ENCODE data around the gene HDAC4. TPM values are rescaled to one million over a fixed set of nuclear protein-coding genes. Genes with fewer than 3 reads are reported as not detected.

The HDAC4 gene
- polyA plus RNA-seq, 1 experiment: 8.9 TPM

GRCh38 chr2:239309398-239310245, 91.2 kb downstream of the HDAC4 start:
- ChIA-PET POLR2A (interaction anchor here (1.0 kb wide), 1 partner anchor 19 kb away, joined by 6 read pairs; no protein-coding TSS in a partner anchor), CTCF (interaction anchor here (0.9 kb wide), 1 partner anchor 166 kb away, joined by 4 read pairs; no protein-coding TSS in a partner anchor)
- no peak for TF ChIP-seq CTCF (IDR thresholded peaks at IDR 0.05; ENCODE audit: low read depth, low read length)
- Histone ChIP-seq H3K27me3 (ENCODE audit: control insufficient read depth, insufficient read depth, low read length) (no peaks in the 10 kb centered on the region), H3K9me3 (ENCODE audit: control insufficient read depth, insufficient read depth, low read length) (peaks cover 7% of the 10 kb centered on the region; the same call in 1 of the 2 replicates), H3K27ac (ENCODE audit: low read depth, low read length) (peak overlapping the region; percentile 86), H3K4me3 (ENCODE audit: low read depth, low read length) (peak overlapping the region; percentile 57)
- DNase-seq (ENCODE audit: low read depth, low spot score): no peak

- H3K4me3 ChIP-seq (ENCODE audit: low read depth, low read length): peak overlapping the region; percentile 57
- CTCF ChIA-PET: interaction anchor here (0.9 kb wide), 1 partner anchor 165 kb away, joined by 4 read pairs; no protein-coding TSS in a partner anchor
- no peak for TF ChIP-seq CTCF (IDR thresholded peaks at IDR 0.05; ENCODE audit: low read depth, low read length)
- peak; percentile 55 for DNase-seq (ENCODE audit: low read depth, low spot score)
- H3K27ac ChIP-seq (ENCODE audit: low read depth, low read length): peak overlapping the region; percentile 86
- peaks cover 7% of the 10 kb centered on the region; the same call in 1 of the 2 replicates for H3K9me3 ChIP-seq (ENCODE audit: control insufficient read depth, insufficient read depth, low read length)
- POLR2A ChIA-PET: interaction anchor here (1.0 kb wide), 1 partner anchor 20 kb away, joined by 6 read pairs; no protein-coding TSS in a partner anchor
- no peaks in the 10 kb centered on the region for H3K27me3 ChIP-seq (ENCODE audit: control insufficient read depth, insufficient read depth, low read length)
Observed at GRCh38 chr2:239308661-239309397, 92.0 kb downstream of the HDAC4 start.

- Histone ChIP-seq H3K27me3 (ENCODE audit: control insufficient read depth, insufficient read depth, low read length) (no peaks in the 10 kb centered on the region), H3K9me3 (ENCODE audit: control insufficient read depth, insufficient read depth, low read length) (peaks cover 7% of the 10 kb centered on the region; the same call in 1 of the 2 replicates), H3K4me3 (ENCODE audit: low read depth, low read length) (peak overlapping the region; percentile 57), H3K27ac (ENCODE audit: low read depth, low read length) (no peak overlapping the region)
- ChIA-PET POLR2A (no interaction called here), CTCF (interaction anchor here (0.9 kb wide), 1 partner anchor 164 kb away, joined by 4 read pairs; no protein-coding TSS in a partner anchor)
- no peak for TF ChIP-seq CTCF (IDR thresholded peaks at IDR 0.05; ENCODE audit: low read depth, low read length)
- DNase-seq (ENCODE audit: low read depth, low spot score): no peak
Observed at GRCh38 chr2:239307921-239308613, 92.8 kb downstream of the HDAC4 start.

GRCh38 chr2:239307221-239307569, 93.6 kb downstream of the HDAC4 start:
- no peak for TF ChIP-seq CTCF (IDR thresholded peaks at IDR 0.05; ENCODE audit: low read depth, low read length)
- Histone ChIP-seq H3K9me3 (ENCODE audit: control insufficient read depth, insufficient read depth, low read length) (peaks cover 7% of the 10 kb centered on the region; the same call in 1 of the 2 replicates), H3K27ac (ENCODE audit: low read depth, low read length) (no peak overlapping the region), H3K4me3 (ENCODE audit: low read depth, low read length) (no peak overlapping the region), H3K27me3 (ENCODE audit: control insufficient read depth, insufficient read depth, low read length) (no peaks in the 10 kb centered on the region)
- ChIA-PET CTCF (no interaction called here), POLR2A (no interaction called here)
- no peak for DNase-seq (ENCODE audit: low read depth, low spot score)

All from AG04450 (cell line).